Stomach (tissue), 4 donors: Measurements from ENCODE around the gene RNF220.

Source experiments
- EP300 ChIP-seq: sonication (generic); formaldehyde crosslinking; IDR thresholded peaks from one replicate; pipeline ENCODE4 v1.6.1; 2017; ENCODE audit warnings: antibody characterized with exemption
- POLR2A ChIP-seq, 4 donors: fragments of 450-650 bp; IDR thresholded peaks; one replicate each; pipeline ENCODE4 v1.6.1; 2016; ENCODE audit warnings: antibody characterized with exemption in 4 of 4, control low read depth in 2 of 4, mild to moderate bottlenecking in 1 of 4, moderate library complexity in 1 of 4
- TF ChIP-seq, protein P1 (sequence below), 7 experiments: fragments of 450-650 bp in 4 of 7; fragments of 200-600 bp in 3 of 7; sonication (generic) in 3 of 7; IDR thresholded peaks; one replicate each; pipeline ENCODE4 v1.5.1; 2016 to 2019; ENCODE audit warnings: antibody characterized with exemption in 7 of 7, control low read depth in 2 of 7, mild to moderate bottlenecking in 1 of 7

DNA sequence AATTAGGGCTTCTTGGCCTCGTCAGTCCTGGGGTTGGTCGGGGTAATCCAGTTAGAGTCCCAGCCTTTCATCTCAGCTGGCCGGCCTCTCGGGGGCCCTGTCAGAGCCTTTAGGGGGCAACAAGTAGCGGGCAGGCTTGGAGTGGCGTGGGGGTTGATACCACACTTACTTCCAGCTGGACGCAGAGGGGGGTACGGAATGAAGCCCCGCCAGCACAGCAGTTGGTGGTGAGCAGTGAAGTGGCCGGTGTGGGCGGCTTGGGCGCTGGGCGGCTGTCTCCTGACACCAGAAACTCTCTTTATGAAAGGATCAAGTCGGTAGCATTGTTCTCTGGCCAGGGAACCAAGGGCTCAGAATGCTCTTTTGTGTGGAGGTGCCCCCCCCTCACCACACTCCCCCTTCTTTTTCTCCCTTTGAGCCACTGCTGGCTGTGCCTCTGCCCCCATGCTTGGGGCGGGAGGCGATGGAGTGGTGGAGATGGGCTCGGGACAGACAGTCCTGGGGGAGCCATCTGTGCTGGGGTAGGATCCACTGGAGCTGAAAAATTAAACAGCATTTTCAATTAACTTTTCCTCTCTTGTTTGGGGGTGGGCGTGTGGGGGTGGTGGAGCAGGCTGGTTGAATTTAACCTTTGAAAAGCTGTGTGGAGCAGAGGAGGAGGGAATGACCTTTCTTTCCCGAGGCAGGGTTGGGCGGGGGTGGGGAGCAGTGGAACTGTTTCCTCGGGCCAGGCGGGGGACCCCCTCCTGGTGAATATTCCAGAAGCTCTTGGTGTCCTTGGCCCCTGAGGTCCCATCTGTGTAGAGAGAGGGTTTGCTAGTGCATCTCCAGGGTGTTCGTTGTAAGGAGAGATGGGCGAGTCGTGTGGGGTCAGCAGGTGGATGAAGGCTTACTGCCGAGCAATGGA lies 102.7 kb downstream of the RNF220 start:
- TF ChIP-seq POLR2A (IDR thresholded peaks at IDR 0.05) (no peak), EP300 (no peak)
- TF ChIP-seq, protein P1, sequence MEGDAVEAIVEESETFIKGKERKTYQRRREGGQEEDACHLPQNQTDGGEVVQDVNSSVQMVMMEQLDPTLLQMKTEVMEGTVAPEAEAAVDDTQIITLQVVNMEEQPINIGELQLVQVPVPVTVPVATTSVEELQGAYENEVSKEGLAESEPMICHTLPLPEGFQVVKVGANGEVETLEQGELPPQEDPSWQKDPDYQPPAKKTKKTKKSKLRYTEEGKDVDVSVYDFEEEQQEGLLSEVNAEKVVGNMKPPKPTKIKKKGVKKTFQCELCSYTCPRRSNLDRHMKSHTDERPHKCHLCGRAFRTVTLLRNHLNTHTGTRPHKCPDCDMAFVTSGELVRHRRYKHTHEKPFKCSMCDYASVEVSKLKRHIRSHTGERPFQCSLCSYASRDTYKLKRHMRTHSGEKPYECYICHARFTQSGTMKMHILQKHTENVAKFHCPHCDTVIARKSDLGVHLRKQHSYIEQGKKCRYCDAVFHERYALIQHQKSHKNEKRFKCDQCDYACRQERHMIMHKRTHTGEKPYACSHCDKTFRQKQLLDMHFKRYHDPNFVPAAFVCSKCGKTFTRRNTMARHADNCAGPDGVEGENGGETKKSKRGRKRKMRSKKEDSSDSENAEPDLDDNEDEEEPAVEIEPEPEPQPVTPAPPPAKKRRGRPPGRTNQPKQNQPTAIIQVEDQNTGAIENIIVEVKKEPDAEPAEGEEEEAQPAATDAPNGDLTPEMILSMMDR (IDR thresholded peaks at IDR 0.05), result no peak
